H9 (cell line): ENCODE data around the gene NME2. TPM values are rescaled to one million over a fixed set of nuclear protein-coding genes. Genes with fewer than 3 reads are reported as not detected.

ENCODE experiments used
- DNase-seq: peaks from one replicate; pipeline ENCODE4 v3.0.0-alpha.2; 2017
- H2AFZ ChIP-seq: one replicate; pipeline ENCODE4 v1.6.1; 2013; ENCODE audit warnings: mild to moderate bottlenecking, low read length, control low read depth, moderate library complexity
- H2AK5ac ChIP-seq: 2 replicates; pipeline ENCODE4 v1.6.1; 2013; ENCODE audit warnings: low read length, control low read depth, mixed read lengths; ENCODE audit not compliant: insufficient read length
- H2BK120ac ChIP-seq: one replicate; pipeline ENCODE4 v1.6.1; 2013; ENCODE audit warnings: low read depth, mild to moderate bottlenecking, low read length, control low read depth, inconsistent platforms; ENCODE audit not compliant: poor library complexity, severe bottlenecking
- H2BK12ac ChIP-seq: 2 replicates; pipeline ENCODE4 v1.6.1; 2013; ENCODE audit warnings: low read length, control low read depth, mixed read lengths, low read depth; ENCODE audit not compliant: insufficient read length
- H2BK15ac ChIP-seq: 2 replicates; pipeline ENCODE4 v1.6.1; 2013; ENCODE audit warnings: low read depth, low read length, control low read depth
- H2BK20ac ChIP-seq: one replicate; pipeline ENCODE4 v1.6.1; 2013; ENCODE audit warnings: low read depth, mild to moderate bottlenecking, low read length, control low read depth, inconsistent platforms; ENCODE audit not compliant: poor library complexity, severe bottlenecking
- H2BK5ac ChIP-seq: 2 replicates; pipeline ENCODE4 v1.6.1; 2013; ENCODE audit warnings: low read length, control low read depth, mixed read lengths; ENCODE audit not compliant: insufficient read length
- H3K14ac ChIP-seq: 2 replicates; pipeline ENCODE4 v1.6.1; 2013; ENCODE audit warnings: low read length, control low read depth; ENCODE audit not compliant: insufficient read depth
- H3K18ac ChIP-seq: 2 replicates; pipeline ENCODE4 v1.6.1; 2013; ENCODE audit warnings: low read depth, mild to moderate bottlenecking, mixed read lengths, low read length, control low read depth; ENCODE audit not compliant: insufficient read length
- H3K23ac ChIP-seq: 2 replicates; pipeline ENCODE4 v1.6.1; 2013; ENCODE audit warnings: low read length, control low read depth, mixed read lengths, low read depth; ENCODE audit not compliant: insufficient read length
- H3K23me2 ChIP-seq: 2 replicates; pipeline ENCODE4 v1.6.1; 2013; ENCODE audit warnings: low read depth, mild to moderate bottlenecking, mixed read lengths, low read length, control low read depth; ENCODE audit not compliant: insufficient read length, poor library complexity, severe bottlenecking
- H3K27ac ChIP-seq: 2 replicates; pipeline ENCODE4 v1.5.1; 2013; ENCODE audit warnings: low read length, control low read depth, mixed read lengths, low read depth; ENCODE audit not compliant: insufficient read length
- H3K27me3 ChIP-seq: 2 replicates; pipeline ENCODE4 v1.6.1; 2013; ENCODE audit warnings: low read length, control low read depth, inconsistent platforms; ENCODE audit not compliant: insufficient read depth
- H3K4ac ChIP-seq: 2 replicates; pipeline ENCODE4 v1.6.1; 2013; ENCODE audit warnings: low read depth, mild to moderate bottlenecking, control low read depth, inconsistent platforms, low read length, moderate library complexity
- H3K4me1 ChIP-seq: 2 replicates; pipeline ENCODE4 v1.6.1; 2013; ENCODE audit warnings: low read length, control low read depth, inconsistent platforms; ENCODE audit not compliant: insufficient read depth
- H3K4me2 ChIP-seq: 2 replicates; pipeline ENCODE4 v1.6.1; 2013; ENCODE audit warnings: low read length, control low read depth, mixed read lengths; ENCODE audit not compliant: insufficient read length, insufficient read depth
- H3K56ac ChIP-seq: 2 replicates; pipeline ENCODE4 v1.6.1; 2013; ENCODE audit warnings: low read depth, mild to moderate bottlenecking, mixed read lengths, low read length, control low read depth; ENCODE audit not compliant: insufficient read length
- H3K79me1 ChIP-seq: 2 replicates; pipeline ENCODE4 v1.6.1; 2013; ENCODE audit warnings: low read depth, mild to moderate bottlenecking, moderate library complexity, low read length, control low read depth, inconsistent platforms; ENCODE audit not compliant: insufficient read depth, poor library complexity, severe bottlenecking
- H3K79me2 ChIP-seq: 2 replicates; pipeline ENCODE4 v1.6.1; 2013; ENCODE audit warnings: low read length, control low read depth, inconsistent platforms; ENCODE audit not compliant: insufficient read depth
- H3K9ac ChIP-seq: 2 replicates; pipeline ENCODE4 v1.6.1; 2013; ENCODE audit warnings: low read length, control low read depth, mixed read lengths; ENCODE audit not compliant: insufficient read length; ENCODE audit errors: extremely low read depth
- H3K9me3 ChIP-seq: one replicate; pipeline ENCODE4 v1.6.1; 2013; ENCODE audit warnings: low read depth, low read length, inconsistent platforms; ENCODE audit not compliant: control insufficient read depth
- H3T11ph ChIP-seq: one replicate; pipeline ENCODE4 v1.6.1; 2013; ENCODE audit warnings: mild to moderate bottlenecking, low read length, control low read depth, inconsistent platforms
- H4K20me1 ChIP-seq: one replicate; pipeline ENCODE4 v1.6.1; 2013; ENCODE audit not compliant: control insufficient read depth, insufficient read length, insufficient read depth
- H4K5ac ChIP-seq: 2 replicates; pipeline ENCODE4 v1.6.1; 2013; ENCODE audit warnings: low read depth, mild to moderate bottlenecking, mixed read lengths, low read length, control low read depth; ENCODE audit not compliant: insufficient read length
- H4K8ac ChIP-seq: replicated peaks from 2 replicates; pipeline ENCODE4 v1.6.1; 2013; ENCODE audit warnings: low read length, control low read depth, mixed read lengths, low read depth; ENCODE audit not compliant: insufficient read length
- H4K91ac ChIP-seq: 2 replicates; pipeline ENCODE4 v1.6.1; 2013; ENCODE audit warnings: low read depth, mild to moderate bottlenecking, moderate library complexity, mixed read lengths, low read length, control low read depth; ENCODE audit not compliant: insufficient read length
- H3K27ac Mint-ChIP-seq, 3 experiments: 2 replicates in 2 of 3; 3 replicates in 1 of 3; pipeline ENCODE4 v1.8.0; 2020 to 2021; ENCODE audit warnings: mixed read lengths in 3 of 3, mild to moderate bottlenecking in 1 of 3, moderate library complexity in 1 of 3
- H3K27me3 Mint-ChIP-seq: 2 replicates; pipeline ENCODE4 v1.8.0; 2021; ENCODE audit warnings: low read depth, mild to moderate bottlenecking, moderate library complexity, mixed read lengths
- H3K36me3 Mint-ChIP-seq, 3 experiments: 2 replicates in 2 of 3; 3 replicates in 1 of 3; pipeline ENCODE4 v1.8.0; 2020 to 2021; ENCODE audit warnings: low read depth in 3 of 3, mixed read lengths in 3 of 3; ENCODE audit not compliant: insufficient read depth in 1 of 3
- H3K4me1 Mint-ChIP-seq, 2 experiments: 2 replicates each; pipeline ENCODE4 v1.8.0; 2020; ENCODE audit warnings: mixed read lengths in 2 of 2
- H3K4me3 Mint-ChIP-seq, 2 experiments: 2 replicates in 1 of 2; 3 replicates in 1 of 2; pipeline ENCODE4 v1.8.0; 2020 to 2021; ENCODE audit warnings: mild to moderate bottlenecking in 2 of 2, mixed read lengths in 2 of 2, moderate library complexity in 1 of 2
- H3K9me3 Mint-ChIP-seq, 2 experiments: 2 replicates in 1 of 2; 3 replicates in 1 of 2; pipeline ENCODE4 v1.8.0; 2020; ENCODE audit warnings: mild to moderate bottlenecking in 2 of 2, mixed read lengths in 2 of 2, moderate library complexity in 1 of 2
- WGBS: extraction: QIAGEN DNeasy Blood & Tissue Kit; methylation state at CpG from one replicate; pipeline ENCODE4 v1.1.7; 2013; ENCODE audit warnings: missing lambda C conversion rate, low lambda C conversion rate, mixed read lengths; ENCODE audit not compliant: insufficient read length; ENCODE audit errors: extremely low coverage; 5-methylcytosine and 5-hydroxymethylcytosine counted together
- total RNA-seq: library from RNA; stranded (reverse); gene quantifications from 2 replicates; pipeline ENCODE4 v1.2.1, GENCODE V29; 2021
- TF ChIP-seq, protein P1 (sequence below): fragments of 200-600 bp; sonication (generic); conservative IDR thresholded peaks from 3 replicates; pipeline ENCODE4 v1.8.0; 2021; ENCODE audit warnings: antibody characterized with exemption, mild to moderate bottlenecking

Gene NME2
- total RNA-seq, 1 experiment from 2014 or later = 819 TPM

DNA sequence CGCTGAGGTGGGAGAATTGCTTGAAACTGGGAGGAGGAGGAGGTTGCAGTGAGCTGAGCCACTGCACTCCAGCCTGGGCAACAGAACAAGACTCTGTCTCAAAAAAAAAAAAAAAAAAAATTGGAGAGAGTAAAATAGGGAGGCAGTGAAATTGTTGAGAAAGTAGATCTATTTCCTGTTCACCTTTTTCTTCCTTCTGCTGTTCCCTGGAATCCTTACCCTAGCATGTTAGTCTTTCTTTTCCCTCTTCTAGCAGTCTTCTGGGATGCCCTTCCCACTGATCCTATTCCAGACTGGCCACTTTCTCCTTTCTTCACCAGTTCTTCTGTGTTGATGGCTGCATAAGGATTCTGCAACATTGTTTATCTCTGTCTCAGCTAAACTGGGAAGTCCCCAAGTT is 3.1 kb downstream of the NME2 start:
- Histone ChIP-seq H4K8ac (no peak overlapping the region), H2BK120ac (no peak overlapping the region), H3K9ac (no peak overlapping the region), H2BK15ac (no peak overlapping the region), H3K27ac (no peak overlapping the region), H3K56ac (no peak overlapping the region), H3T11ph (no peak overlapping the region), H3K79me1 (peaks cover 4% of the 10 kb centered on the region), H3K23ac (no peak overlapping the region), H2BK12ac (no peak overlapping the region), H4K5ac (no peak overlapping the region), H2BK5ac (no peak overlapping the region), H3K27me3 (no peaks in the 10 kb centered on the region), H2AK5ac (no peak overlapping the region), H3K4me2 (no peak overlapping the region), H2BK20ac (no peak overlapping the region), H3K18ac (no peak overlapping the region), H4K91ac (no peak overlapping the region), H4K20me1 (no peaks in the 10 kb centered on the region), H3K4me1 (no peaks in the 10 kb centered on the region), H3K23me2 (peaks cover 13% of the 10 kb centered on the region), H3K4ac (no peak overlapping the region), H3K79me2 (no peaks in the 10 kb centered on the region; the same call in 1 of the 2 replicates), H2AFZ (no peak overlapping the region), H3K9me3 (no peaks in the 10 kb centered on the region), H3K14ac (no peak overlapping the region)
- DNase-seq = no peak
- Mint-ChIP-seq H3K9me3 (no peaks in the 10 kb centered on the region), H3K4me1 (peaks cover 17 to 20% of the 10 kb centered on the region in 2 experiments), H3K4me3 (no peak overlapping the region; a peak in 1 of 5 replicates), H3K36me3 (peaks cover 33 to 62% (median 41%) of the 10 kb centered on the region in 3 experiments; a peak in 6 of 7 replicates), H3K27me3 (no peaks in the 10 kb centered on the region), H3K27ac (no peak overlapping the region; a peak in 1 of 7 replicates)
- no CpG with 5 or more reads among the region's 1 CpG for WGBS
- TF ChIP-seq, protein P1, sequence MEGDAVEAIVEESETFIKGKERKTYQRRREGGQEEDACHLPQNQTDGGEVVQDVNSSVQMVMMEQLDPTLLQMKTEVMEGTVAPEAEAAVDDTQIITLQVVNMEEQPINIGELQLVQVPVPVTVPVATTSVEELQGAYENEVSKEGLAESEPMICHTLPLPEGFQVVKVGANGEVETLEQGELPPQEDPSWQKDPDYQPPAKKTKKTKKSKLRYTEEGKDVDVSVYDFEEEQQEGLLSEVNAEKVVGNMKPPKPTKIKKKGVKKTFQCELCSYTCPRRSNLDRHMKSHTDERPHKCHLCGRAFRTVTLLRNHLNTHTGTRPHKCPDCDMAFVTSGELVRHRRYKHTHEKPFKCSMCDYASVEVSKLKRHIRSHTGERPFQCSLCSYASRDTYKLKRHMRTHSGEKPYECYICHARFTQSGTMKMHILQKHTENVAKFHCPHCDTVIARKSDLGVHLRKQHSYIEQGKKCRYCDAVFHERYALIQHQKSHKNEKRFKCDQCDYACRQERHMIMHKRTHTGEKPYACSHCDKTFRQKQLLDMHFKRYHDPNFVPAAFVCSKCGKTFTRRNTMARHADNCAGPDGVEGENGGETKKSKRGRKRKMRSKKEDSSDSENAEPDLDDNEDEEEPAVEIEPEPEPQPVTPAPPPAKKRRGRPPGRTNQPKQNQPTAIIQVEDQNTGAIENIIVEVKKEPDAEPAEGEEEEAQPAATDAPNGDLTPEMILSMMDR = no peak
